PFSK-1 (cell line): ENCODE data around the gene RMDN2.

Experiments
- FOXP2 ChIP-seq: optimal IDR thresholded peaks from 2 replicates; pipeline ENCODE3; 2011; ENCODE audit warnings: borderline replicate concordance, control low read depth, inconsistent platforms; ENCODE audit not compliant: insufficient read depth; ENCODE audit errors: extremely low read length, extremely low read depth
- POLR2AphosphoS5 ChIP-seq: IDR thresholded peaks from 2 replicates; pipeline ENCODE4 v1.6.1; 2012; ENCODE audit warnings: low read depth, mild to moderate bottlenecking, control low read depth, low read length, moderate library complexity
- REST ChIP-seq, 2 experiments: IDR thresholded peaks; 2 replicates each; pipeline versions ENCODE4 v1.6.1 to v1.8.0; 2011 to 2012; ENCODE audit warnings: low read depth in 2 of 2, low read length in 2 of 2, control low read depth in 1 of 2, inconsistent platforms in 1 of 2, mild to moderate bottlenecking in 1 of 2, moderate library complexity in 1 of 2; ENCODE audit not compliant: insufficient read depth in 1 of 2
- SIN3A ChIP-seq: IDR thresholded peaks from 2 replicates; pipeline ENCODE4 v1.6.1; 2012; ENCODE audit warnings: mild to moderate bottlenecking, low read length, moderate library complexity, borderline replicate concordance; ENCODE audit not compliant: insufficient read depth
- TAF1 ChIP-seq: IDR thresholded peaks from 2 replicates; pipeline ENCODE4 v1.6.1; 2012; ENCODE audit warnings: low read length, control low read depth, borderline replicate concordance; ENCODE audit not compliant: insufficient read depth

The RMDN2 gene

GRCh38 chr2:37885329-37885993 lies 39.6 kb upstream of the RMDN2 start:
- no peak for TF ChIP-seq REST (IDR thresholded peaks at IDR 0.05; ENCODE audit: insufficient read depth in 1 of 2, low read depth in 2 of 2, low read length in 2 of 2)

GRCh38 chr2:37886745-37887144 lies 38.3 kb upstream of the RMDN2 start:
- TF ChIP-seq FOXP2, result no peak
- TF ChIP-seq REST (IDR thresholded peaks at IDR 0.05; ENCODE audit: insufficient read depth in 1 of 2, low read depth in 2 of 2, low read length in 2 of 2), result no peak
- TF ChIP-seq POLR2AphosphoS5, result no peak
- no peak for TF ChIP-seq SIN3A
- TF ChIP-seq TAF1, result no peak

GRCh38 chr2:37887286-37887685 lies 37.8 kb upstream of the RMDN2 start:
- TF ChIP-seq SIN3A, result no peak
- TF ChIP-seq POLR2AphosphoS5, result no peak
- no peak for TF ChIP-seq TAF1

- no peak for TF ChIP-seq TAF1
- no peak for TF ChIP-seq POLR2AphosphoS5
- no peak for TF ChIP-seq SIN3A
- TF ChIP-seq REST (IDR thresholded peaks at IDR 0.05; ENCODE audit: insufficient read depth in 1 of 2, low read depth in 2 of 2, low read length in 2 of 2), result no peak
- no peak for TF ChIP-seq FOXP2
Observed at GRCh38 chr2:37890893-37891495, 34.1 kb upstream of the RMDN2 start.

- TF ChIP-seq SIN3A, result no peak
Observed at GRCh38 chr2:37891846-37892435, 33.1 kb upstream of the RMDN2 start.

- TF ChIP-seq SIN3A (no peak), TAF1 (no peak), REST (IDR thresholded peaks at IDR 0.05; ENCODE audit: insufficient read depth in 1 of 2, low read depth in 2 of 2, low read length in 2 of 2) (no peak), FOXP2 (no peak), POLR2AphosphoS5 (no peak)
Observed at GRCh38 chr2:37892436-37893114, 32.5 kb upstream of the RMDN2 start.
